Upper lobe of right lung (tissue), 1 donor: ENCODE measurements around the gene SPTLC3. TPM values are rescaled to one million over a fixed set of nuclear protein-coding genes. Genes with fewer than 3 reads are reported as not detected.
"Not testable (repeated sequence)": the region's sequence is repeated elsewhere in the genome, so short reads cannot be mapped to it uniquely, and the experiment has no call there.

Source experiments
- ATAC-seq: fragments of 200-7000 bp; cut with Tn5 transposase; one replicate; pipeline ENCODE4 v1.9.1; 2020; ENCODE audit warnings: mild to moderate bottlenecking, moderate library complexity
- DNase-seq: peaks from one replicate; pipeline ENCODE4 v3.0.0-alpha.2; 2020
- H3K27ac ChIP-seq: fragments of 200-600 bp; one replicate; pipeline ENCODE4 v1.8.0; 2022
- H3K27me3 ChIP-seq: fragments of 200-600 bp; one replicate; pipeline ENCODE4 v1.8.0; 2022; ENCODE audit warnings: mild to moderate bottlenecking
- H3K36me3 ChIP-seq: fragments of 200-600 bp; one replicate; pipeline ENCODE4 v1.8.0; 2022
- H3K4me1 ChIP-seq: fragments of 200-600 bp; one replicate; pipeline ENCODE4 v1.8.0; 2022
- H3K4me3 ChIP-seq: fragments of 200-600 bp; one replicate; pipeline ENCODE4 v1.8.0; 2022; ENCODE audit warnings: mild to moderate bottlenecking
- H3K9me3 ChIP-seq: fragments of 200-600 bp; one replicate; pipeline ENCODE4 v1.8.0; 2022
- intact Hi-C: fragments of 100-400 bp; cut with DNase I; formaldehyde crosslinking; loops from one replicate; pipeline ENCODE4 v1.11.0; 2022
- total RNA-seq: library from RNA; stranded (reverse); fragmentation: NEBNext Ultra II Directional; extraction: Animal tissue kit (Norgen Biotek cat#: 25700); gene quantifications from one replicate; pipeline ENCODE4 v1.2.1, GENCODE V29; 2021
- TF ChIP-seq, protein P1 (sequence below): fragments of 200-600 bp; IDR thresholded peaks from one replicate; pipeline ENCODE4 v1.8.0; 2022; ENCODE audit warnings: antibody characterized with exemption
- donor health status: DM: no; HTN: yes; CAD: no; lungs with severe emphysema.

Gene SPTLC3
- total RNA-seq, 1 donor from 2014 or later, result 35.3 TPM

DNA sequence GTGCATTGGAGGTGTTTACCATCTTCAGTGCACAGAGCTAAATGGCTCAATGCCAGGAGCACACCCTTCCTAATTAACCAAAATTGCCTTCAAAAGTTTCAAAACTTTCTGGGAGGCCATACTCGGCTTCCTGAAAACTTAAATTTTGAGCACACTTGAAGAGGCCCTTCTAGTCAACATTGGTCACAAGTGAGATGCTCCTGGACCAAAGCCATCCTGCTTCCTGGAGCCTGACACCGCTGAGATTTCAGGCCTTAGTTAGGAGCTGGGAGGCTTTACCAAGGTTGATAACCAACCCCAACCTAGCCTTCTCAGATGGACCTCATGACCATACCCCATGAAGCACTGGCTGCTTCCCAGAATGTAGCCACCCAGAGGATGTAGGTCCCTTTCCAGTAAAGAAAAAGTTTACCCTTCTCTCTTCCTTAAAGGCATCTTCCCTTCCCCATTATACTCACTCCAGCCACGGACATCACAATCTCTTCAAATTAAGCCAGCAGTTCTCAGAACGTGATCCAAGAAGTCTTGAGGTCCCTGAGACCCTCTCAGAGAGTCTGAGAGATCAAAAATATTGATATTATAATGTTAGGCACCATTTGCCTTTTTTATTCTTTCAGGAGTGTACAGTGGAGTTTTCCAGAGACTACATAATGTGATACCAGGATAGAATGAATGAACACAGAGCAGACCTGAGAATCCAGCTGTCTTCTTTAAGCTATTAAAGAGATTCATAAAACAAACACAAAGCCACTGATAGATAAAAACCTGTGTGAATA is 32.8 kb upstream of the SPTLC3 start:
- no peak overlapping the region for H3K27ac ChIP-seq
- no peak overlapping the region for H3K4me3 ChIP-seq
- no peaks in the 10 kb centered on the region for H3K27me3 ChIP-seq
- no peaks in the 10 kb centered on the region for H3K4me1 ChIP-seq
- H3K36me3 ChIP-seq, result no peaks in the 10 kb centered on the region
- no peaks in the 10 kb centered on the region for H3K9me3 ChIP-seq
- intact Hi-C loops, result no loop called here
- TF ChIP-seq, protein P1, sequence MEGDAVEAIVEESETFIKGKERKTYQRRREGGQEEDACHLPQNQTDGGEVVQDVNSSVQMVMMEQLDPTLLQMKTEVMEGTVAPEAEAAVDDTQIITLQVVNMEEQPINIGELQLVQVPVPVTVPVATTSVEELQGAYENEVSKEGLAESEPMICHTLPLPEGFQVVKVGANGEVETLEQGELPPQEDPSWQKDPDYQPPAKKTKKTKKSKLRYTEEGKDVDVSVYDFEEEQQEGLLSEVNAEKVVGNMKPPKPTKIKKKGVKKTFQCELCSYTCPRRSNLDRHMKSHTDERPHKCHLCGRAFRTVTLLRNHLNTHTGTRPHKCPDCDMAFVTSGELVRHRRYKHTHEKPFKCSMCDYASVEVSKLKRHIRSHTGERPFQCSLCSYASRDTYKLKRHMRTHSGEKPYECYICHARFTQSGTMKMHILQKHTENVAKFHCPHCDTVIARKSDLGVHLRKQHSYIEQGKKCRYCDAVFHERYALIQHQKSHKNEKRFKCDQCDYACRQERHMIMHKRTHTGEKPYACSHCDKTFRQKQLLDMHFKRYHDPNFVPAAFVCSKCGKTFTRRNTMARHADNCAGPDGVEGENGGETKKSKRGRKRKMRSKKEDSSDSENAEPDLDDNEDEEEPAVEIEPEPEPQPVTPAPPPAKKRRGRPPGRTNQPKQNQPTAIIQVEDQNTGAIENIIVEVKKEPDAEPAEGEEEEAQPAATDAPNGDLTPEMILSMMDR, result no peak
- DNase-seq, result no peak
- ATAC-seq, result peak; percentile 46

DNA sequence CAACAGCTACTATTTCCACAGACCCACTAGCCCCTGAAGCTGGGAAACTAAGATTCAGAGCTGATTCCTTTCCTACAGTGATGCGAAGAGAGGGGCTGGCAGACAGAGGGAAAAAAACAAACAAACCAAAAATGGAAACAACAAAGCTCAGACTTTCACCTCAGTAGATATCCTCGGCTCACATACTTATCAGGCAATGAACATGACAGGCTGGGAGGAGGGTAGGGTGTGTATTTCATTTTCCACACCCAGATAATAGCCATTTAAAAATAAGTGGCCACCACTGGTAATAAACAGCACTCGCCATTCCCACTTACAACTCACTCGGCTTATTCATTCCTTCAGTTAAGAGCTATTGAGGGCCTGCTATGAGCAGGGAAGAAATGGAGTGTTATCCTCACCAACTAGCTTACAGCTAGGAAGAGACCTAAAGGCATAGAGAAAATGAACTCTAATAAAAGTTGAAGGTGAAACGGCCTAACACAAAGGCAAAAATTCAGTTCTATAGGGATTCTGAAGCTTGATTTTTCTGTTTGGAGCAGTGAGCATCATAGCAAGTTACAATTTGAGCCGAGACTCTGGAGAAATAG is 32.0 kb upstream of the SPTLC3 start:
- no peak for ATAC-seq
- Histone ChIP-seq H3K36me3 (no peaks in the 10 kb centered on the region), H3K27ac (no peak overlapping the region), H3K9me3 (no peaks in the 10 kb centered on the region), H3K4me1 (no peaks in the 10 kb centered on the region), H3K4me3 (no peak overlapping the region), H3K27me3 (no peaks in the 10 kb centered on the region)
- TF ChIP-seq, protein P1, result no peak
- intact Hi-C loops, result no loop called here
- DNase-seq, result no peak

DNA sequence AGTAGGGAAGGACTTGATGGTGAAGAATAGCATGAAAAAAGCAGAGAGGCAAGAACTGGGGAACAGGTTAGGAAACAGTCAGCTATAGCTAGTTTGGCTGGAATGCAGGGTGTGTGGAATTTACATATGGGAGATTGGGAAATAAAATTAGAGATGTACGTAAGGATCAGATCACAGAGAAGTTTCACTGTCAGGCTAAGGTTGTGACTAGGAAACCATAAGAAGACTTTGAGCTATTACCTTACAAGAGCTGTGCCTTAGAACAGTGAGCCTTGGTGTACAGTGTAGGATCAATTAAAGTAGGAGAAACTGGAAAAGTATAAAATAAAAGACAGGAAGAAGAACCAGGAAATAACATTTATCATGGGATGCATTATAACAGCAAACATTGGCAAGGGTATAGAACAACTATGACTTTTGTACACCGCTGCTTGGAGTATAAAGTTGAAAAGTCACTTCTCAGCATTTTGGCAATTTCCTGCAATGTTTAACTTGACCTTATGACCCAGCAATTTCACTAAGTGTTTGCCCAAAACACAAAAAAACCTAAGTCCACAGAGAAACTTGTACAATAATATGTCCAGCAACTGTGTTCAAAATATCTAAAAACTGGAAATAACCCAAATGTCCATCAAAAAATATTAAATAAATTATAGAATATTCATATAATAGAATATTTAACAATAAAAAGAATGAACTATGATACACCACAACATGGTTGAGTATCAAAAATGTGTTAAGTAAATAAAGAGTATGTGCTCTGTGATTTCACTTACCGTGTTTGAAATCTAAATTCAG is 31.2 kb upstream of the SPTLC3 start:
- no peak overlapping the region for H3K4me3 ChIP-seq
- H3K4me1 ChIP-seq, result no peaks in the 10 kb centered on the region
- intact Hi-C loops, result no loop called here
- no peak overlapping the region for H3K27ac ChIP-seq
- no peaks in the 10 kb centered on the region for H3K27me3 ChIP-seq
- no peaks in the 10 kb centered on the region for H3K9me3 ChIP-seq
- TF ChIP-seq, protein P1, result no peak
- ATAC-seq (no peak), DNase-seq (no peak)
- no peaks in the 10 kb centered on the region for H3K36me3 ChIP-seq

DNA sequence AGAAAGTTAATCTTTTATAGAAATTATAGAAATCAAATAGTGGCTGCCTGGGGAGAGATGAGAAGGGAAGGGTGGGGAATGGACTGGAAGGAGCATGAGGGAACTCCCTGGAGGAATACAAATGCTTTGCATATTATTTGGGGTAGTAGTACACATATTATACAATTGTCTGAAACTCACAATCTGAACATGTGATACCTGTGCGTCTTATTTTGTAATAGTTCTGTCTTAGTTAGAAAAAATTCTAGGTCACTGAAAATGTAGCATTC is 30.7 kb upstream of the SPTLC3 start:
- ATAC-seq, result no peak
- Histone ChIP-seq H3K4me3 (no peak overlapping the region), H3K4me1 (no peaks in the 10 kb centered on the region), H3K9me3 (no peaks in the 10 kb centered on the region), H3K27ac (no peak overlapping the region), H3K27me3 (no peaks in the 10 kb centered on the region), H3K36me3 (no peaks in the 10 kb centered on the region)
- no peak for DNase-seq
- intact Hi-C loops, result no loop called here
- TF ChIP-seq, protein P1, result no peak

DNA sequence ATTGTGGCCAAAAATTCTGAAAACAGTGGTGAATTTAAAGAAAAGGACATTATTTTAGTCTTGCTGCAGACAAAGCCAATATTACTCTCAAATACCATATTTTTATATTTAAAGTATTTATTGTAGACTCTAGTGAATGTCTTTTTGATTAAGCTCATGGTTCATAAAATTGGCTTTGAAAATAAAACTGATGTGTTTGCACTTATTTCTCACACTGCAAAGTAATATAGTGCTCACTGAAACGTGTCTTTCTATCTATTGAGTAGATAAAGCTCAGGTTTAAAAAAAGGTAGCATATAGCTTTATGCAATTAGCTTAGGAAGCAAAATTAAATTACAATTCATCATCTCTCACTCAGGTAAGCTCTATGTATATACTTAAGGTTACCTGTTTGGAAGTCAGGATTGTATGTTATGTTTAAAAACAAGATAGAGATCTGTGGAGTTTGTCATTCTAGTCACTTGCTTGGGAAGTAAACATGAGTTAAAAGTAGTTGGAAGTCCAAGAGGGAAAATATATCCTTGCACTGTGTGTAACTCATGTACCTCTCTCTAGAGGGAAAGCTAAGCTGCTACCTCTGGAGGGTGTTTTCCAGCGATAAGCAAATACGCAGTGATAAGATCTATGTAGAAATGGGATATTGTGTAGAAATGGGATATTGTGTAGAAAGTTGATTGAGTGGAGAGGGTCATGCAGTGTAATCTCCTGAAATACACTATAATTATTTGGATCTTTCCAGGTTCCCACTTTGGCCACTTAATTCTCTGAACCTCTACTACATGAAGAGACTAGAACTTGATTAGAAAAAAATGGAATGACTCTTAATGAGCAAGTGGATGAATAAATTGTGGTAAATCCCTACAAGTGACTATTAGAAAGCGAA is 29.9 kb upstream of the SPTLC3 start:
- TF ChIP-seq, protein P1, result no peak
- no peak overlapping the region for H3K27ac ChIP-seq
- no peaks in the 10 kb centered on the region for H3K9me3 ChIP-seq
- H3K4me1 ChIP-seq, result no peaks in the 10 kb centered on the region
- no peaks in the 10 kb centered on the region for H3K36me3 ChIP-seq
- no peaks in the 10 kb centered on the region for H3K27me3 ChIP-seq
- ATAC-seq (no peak), DNase-seq (no peak)
- intact Hi-C loops, result no loop called here
- H3K4me3 ChIP-seq, result no peak overlapping the region

DNA sequence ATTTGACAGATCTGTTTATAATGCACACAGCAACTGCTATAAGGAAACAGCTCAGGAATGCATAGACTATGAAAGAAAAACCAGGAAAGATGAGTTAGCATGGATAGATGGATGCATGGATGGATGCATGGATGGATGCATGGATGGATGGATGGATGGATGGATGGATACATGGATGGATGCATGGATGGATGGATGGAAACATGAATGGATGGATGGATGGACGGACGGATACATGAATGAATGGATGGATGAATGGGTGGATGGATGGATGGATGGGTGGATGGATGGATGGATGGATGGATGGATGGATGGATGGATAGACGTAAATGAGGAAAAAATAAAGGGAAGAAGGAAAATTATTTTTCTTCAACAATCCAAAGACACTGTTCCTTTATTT is 29.1 kb upstream of the SPTLC3 start:
- H3K27me3 ChIP-seq, intact Hi-C loops, ATAC-seq, H3K4me3 ChIP-seq, H3K27ac ChIP-seq, H3K9me3 ChIP-seq, DNase-seq, H3K36me3 ChIP-seq, H3K4me1 ChIP-seq: not testable (repeated sequence)
